Muscle layer of duodenum (tissue), 2 donors: ENCODE data around the gene SMARCC1.

Source experiments
- H3K27ac ChIP-seq: one replicate; pipeline ENCODE4 v1.7.0; 2013; ENCODE audit warnings: mild to moderate bottlenecking, low read length
- H3K27me3 ChIP-seq: one replicate; pipeline ENCODE4 v1.7.0; 2013; ENCODE audit warnings: low read depth, mild to moderate bottlenecking, control low read depth, low read length
- H3K36me3 ChIP-seq, 2 donors: one replicate each; pipeline ENCODE4 v1.7.0; 2013; ENCODE audit warnings: low read length in 2 of 2, control low read depth in 1 of 2, mild to moderate bottlenecking in 1 of 2; ENCODE audit not compliant: insufficient read depth in 2 of 2, control insufficient read depth in 1 of 2
- H3K4me1 ChIP-seq, 2 donors: one replicate each; pipeline ENCODE4 v1.7.0; 2013; ENCODE audit warnings: low read length in 2 of 2, mild to moderate bottlenecking in 2 of 2, control low read depth in 1 of 2, moderate library complexity in 1 of 2; ENCODE audit not compliant: insufficient read depth in 2 of 2, control insufficient read depth in 1 of 2
- H3K4me3 ChIP-seq, 2 donors: one replicate each; pipeline ENCODE4 v1.7.0; 2013; ENCODE audit warnings: low read length in 2 of 2, low read depth in 1 of 2, mild to moderate bottlenecking in 1 of 2
- H3K9me3 ChIP-seq, 2 donors: one replicate each; pipeline ENCODE4 v1.7.0; 2013; ENCODE audit warnings: low read length in 2 of 2, control low read depth in 1 of 2, mild to moderate bottlenecking in 1 of 2; ENCODE audit not compliant: control insufficient read depth in 1 of 2
- donor health status: healthy.

The SMARCC1 gene

GRCh38 chr3:47605652-47606051, 176.0 kb downstream of the SMARCC1 start:
- H3K4me1 ChIP-seq = no peaks in the 10 kb centered on the region
- peaks cover 31 to 42% of the 10 kb centered on the region in 2 donors for H3K36me3 ChIP-seq
- H3K27me3 ChIP-seq = no peaks in the 10 kb centered on the region
- no peaks in the 10 kb centered on the region for H3K9me3 ChIP-seq
- no peak overlapping the region for H3K27ac ChIP-seq
- H3K4me3 ChIP-seq = no peak overlapping the region

- no peak overlapping the region for H3K4me3 ChIP-seq
- H3K4me1 ChIP-seq = no peaks in the 10 kb centered on the region
- H3K27me3 ChIP-seq = no peaks in the 10 kb centered on the region
- peaks cover 30 to 32% of the 10 kb centered on the region in 2 donors for H3K36me3 ChIP-seq
- H3K9me3 ChIP-seq = no peaks in the 10 kb centered on the region
- no peak overlapping the region for H3K27ac ChIP-seq
These were observed 177.5 kb downstream of the SMARCC1 start for GRCh38 chr3:47604145-47604544.

GRCh38 chr3:47603332-47603731, 178.4 kb downstream of the SMARCC1 start:
- no peaks in the 10 kb centered on the region for H3K9me3 ChIP-seq
- peaks cover 25 to 30% of the 10 kb centered on the region in 2 donors for H3K36me3 ChIP-seq
- H3K27ac ChIP-seq = no peak overlapping the region
- no peak overlapping the region for H3K4me3 ChIP-seq
- H3K27me3 ChIP-seq = no peaks in the 10 kb centered on the region
- H3K4me1 ChIP-seq = no peaks in the 10 kb centered on the region

GRCh38 chr3:47601281-47601680, 180.4 kb downstream of the SMARCC1 start:
- no peaks in the 10 kb centered on the region for H3K9me3 ChIP-seq
- H3K4me1 ChIP-seq = no peaks in the 10 kb centered on the region
- peaks cover 18 to 20% of the 10 kb centered on the region in 2 donors for H3K36me3 ChIP-seq

GRCh38 chr3:47594792-47595191, 186.9 kb downstream of the SMARCC1 start:
- H3K36me3 ChIP-seq = peaks cover 13 to 18% of the 10 kb centered on the region in 2 donors
- H3K9me3 ChIP-seq = no peaks in the 10 kb centered on the region
- no peak overlapping the region for H3K27ac ChIP-seq
- H3K4me1 ChIP-seq = no peaks in the 10 kb centered on the region
- no peaks in the 10 kb centered on the region for H3K27me3 ChIP-seq
- no peak overlapping the region for H3K4me3 ChIP-seq

More at GRCh38 chr3:47601281-47601680, 180.4 kb downstream of the SMARCC1 start:
- Histone ChIP-seq H3K4me3 (no peak overlapping the region), H3K27ac (no peak overlapping the region), H3K27me3 (no peaks in the 10 kb centered on the region)

- H3K36me3 ChIP-seq = peaks cover 31 to 38% of the 10 kb centered on the region in 2 donors
- no peak overlapping the region for H3K4me3 ChIP-seq
- no peaks in the 10 kb centered on the region for H3K4me1 ChIP-seq
- no peaks in the 10 kb centered on the region for H3K27me3 ChIP-seq
- H3K27ac ChIP-seq = no peak overlapping the region
- no peaks in the 10 kb centered on the region for H3K9me3 ChIP-seq
These were observed 189.5 kb downstream of the SMARCC1 start for GRCh38 chr3:47592066-47592795.

GRCh38 chr3:47590216-47590615, 191.5 kb downstream of the SMARCC1 start:
- Histone ChIP-seq H3K27ac (no peak overlapping the region), H3K36me3 (peaks cover 49 to 52% of the 10 kb centered on the region in 2 donors), H3K4me1 (no peaks in the 10 kb centered on the region), H3K27me3 (no peaks in the 10 kb centered on the region), H3K9me3 (no peaks in the 10 kb centered on the region), H3K4me3 (no peak overlapping the region)

GRCh38 chr3:47588587-47588986, 193.1 kb downstream of the SMARCC1 start:
- no peaks in the 10 kb centered on the region for H3K9me3 ChIP-seq
- no peak overlapping the region for H3K4me3 ChIP-seq
- H3K27me3 ChIP-seq = no peaks in the 10 kb centered on the region
- H3K27ac ChIP-seq = no peak overlapping the region
- no peaks in the 10 kb centered on the region for H3K4me1 ChIP-seq
- H3K36me3 ChIP-seq = peaks cover 45 to 53% of the 10 kb centered on the region in 2 donors

- peaks cover 45 to 52% of the 10 kb centered on the region in 2 donors for H3K36me3 ChIP-seq
- no peaks in the 10 kb centered on the region for H3K27me3 ChIP-seq
These were observed 193.6 kb downstream of the SMARCC1 start for GRCh38 chr3:47588053-47588452.

GRCh38 chr3:47586746-47587145, 194.9 kb downstream of the SMARCC1 start:
- no peaks in the 10 kb centered on the region for H3K9me3 ChIP-seq
- H3K27ac ChIP-seq = no peak overlapping the region
- no peaks in the 10 kb centered on the region for H3K4me1 ChIP-seq
- peaks cover 45 to 52% of the 10 kb centered on the region in 2 donors for H3K36me3 ChIP-seq
- no peak overlapping the region for H3K4me3 ChIP-seq
- H3K27me3 ChIP-seq = no peaks in the 10 kb centered on the region

More at GRCh38 chr3:47588053-47588452, 193.6 kb downstream of the SMARCC1 start:
- Histone ChIP-seq H3K4me1 (no peaks in the 10 kb centered on the region), H3K27ac (no peak overlapping the region), H3K9me3 (no peaks in the 10 kb centered on the region), H3K4me3 (no peak overlapping the region)

- peaks cover 0 to 6% of the 10 kb centered on the region in 2 donors for H3K4me1 ChIP-seq
- no peaks in the 10 kb centered on the region for H3K9me3 ChIP-seq
- no peak overlapping the region for H3K4me3 ChIP-seq
- H3K36me3 ChIP-seq = peaks cover 26 to 29% of the 10 kb centered on the region in 2 donors
- no peak overlapping the region for H3K27ac ChIP-seq
- peaks cover 12% of the 10 kb centered on the region for H3K27me3 ChIP-seq
These were observed 198.2 kb downstream of the SMARCC1 start for GRCh38 chr3:47583320-47584075.
